ENCODE results near the gene FAM184B. TPM values are rescaled to one million over a fixed set of nuclear protein-coding genes. Genes with fewer than 3 reads are reported as not detected.

Gene FAM184B
- total and polyA plus RNA-seq, 2 of the 4 experiments (the other 2 are of a cell fraction) = 0.07 to 0.18 TPM

DNA sequence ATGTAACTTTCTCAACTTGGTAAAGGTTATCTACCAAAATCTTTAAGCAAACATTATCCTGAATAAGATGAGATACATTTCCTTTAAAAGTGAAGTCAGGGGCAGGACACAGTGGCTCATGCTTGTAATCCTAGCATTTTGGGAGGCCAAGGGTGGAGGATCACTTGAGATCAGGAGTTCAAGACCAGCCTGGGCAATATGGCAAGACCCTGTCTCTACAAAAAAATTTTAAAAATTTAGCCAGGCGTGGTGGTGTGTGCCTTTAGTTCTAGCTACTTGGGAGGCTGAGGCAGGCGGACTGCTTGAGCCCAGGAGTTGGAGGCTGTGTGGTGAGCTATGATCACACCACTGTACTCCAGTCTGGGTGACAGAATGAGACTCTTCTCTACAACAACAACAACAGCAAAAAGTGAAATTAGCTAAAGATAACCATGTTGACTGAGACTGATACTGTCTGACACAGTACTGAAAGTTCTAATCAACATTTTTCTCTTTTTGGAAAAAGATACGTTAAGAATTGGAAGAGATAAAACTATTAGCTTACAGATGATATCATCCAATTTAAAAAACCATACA, 24.2 kb upstream of the FAM184B start:
- dilution Hi-C loops (cut with HindIII; ENCODE audit: low sequenced_read_pairs, unreplicated experiment) = no loop called here
- H3K4me3 ChIP-seq (ENCODE audit: insufficient read depth, low read depth, low read length) = no peak overlapping the region
- H2BK20ac ChIP-seq (ENCODE audit: low read depth, low read length) = no peak overlapping the region
- no peak overlapping the region for H4K5ac ChIP-seq (ENCODE audit: low read depth, low read length)
- H4K20me1 ChIP-seq (ENCODE audit: insufficient read depth, low read length) = peaks cover 23% of the 10 kb centered on the region; the same call in 1 of the 2 replicates
- no peak overlapping the region for H4K91ac ChIP-seq (ENCODE audit: insufficient read depth, low read depth, low read length)
- H3K9me3 ChIP-seq (ENCODE audit: control insufficient read depth, insufficient read depth, low read length) = no peaks in the 10 kb centered on the region
- CTCF ChIA-PET = interaction anchor here (1.3 kb wide), 1 partner anchor 256 kb away, joined by 5 read pairs; no protein-coding TSS in a partner anchor
- TF ChIP-seq, protein P1, sequence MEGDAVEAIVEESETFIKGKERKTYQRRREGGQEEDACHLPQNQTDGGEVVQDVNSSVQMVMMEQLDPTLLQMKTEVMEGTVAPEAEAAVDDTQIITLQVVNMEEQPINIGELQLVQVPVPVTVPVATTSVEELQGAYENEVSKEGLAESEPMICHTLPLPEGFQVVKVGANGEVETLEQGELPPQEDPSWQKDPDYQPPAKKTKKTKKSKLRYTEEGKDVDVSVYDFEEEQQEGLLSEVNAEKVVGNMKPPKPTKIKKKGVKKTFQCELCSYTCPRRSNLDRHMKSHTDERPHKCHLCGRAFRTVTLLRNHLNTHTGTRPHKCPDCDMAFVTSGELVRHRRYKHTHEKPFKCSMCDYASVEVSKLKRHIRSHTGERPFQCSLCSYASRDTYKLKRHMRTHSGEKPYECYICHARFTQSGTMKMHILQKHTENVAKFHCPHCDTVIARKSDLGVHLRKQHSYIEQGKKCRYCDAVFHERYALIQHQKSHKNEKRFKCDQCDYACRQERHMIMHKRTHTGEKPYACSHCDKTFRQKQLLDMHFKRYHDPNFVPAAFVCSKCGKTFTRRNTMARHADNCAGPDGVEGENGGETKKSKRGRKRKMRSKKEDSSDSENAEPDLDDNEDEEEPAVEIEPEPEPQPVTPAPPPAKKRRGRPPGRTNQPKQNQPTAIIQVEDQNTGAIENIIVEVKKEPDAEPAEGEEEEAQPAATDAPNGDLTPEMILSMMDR (conservative IDR thresholded peaks at IDR 0.05; ENCODE audit: low read depth, low read length) = no peak
- TF ChIP-seq CHD1 (IDR thresholded peaks at IDR 0.05; ENCODE audit: low read depth, low read length) = no peak
- TF ChIP-seq NFE2L2 (IDR thresholded peaks at IDR 0.05; ENCODE audit: low read depth, low read length) = no peak
- no peak for TF ChIP-seq RAD21 (IDR thresholded peaks at IDR 0.05; ENCODE audit: low read length)
- TF ChIP-seq, protein P2, sequence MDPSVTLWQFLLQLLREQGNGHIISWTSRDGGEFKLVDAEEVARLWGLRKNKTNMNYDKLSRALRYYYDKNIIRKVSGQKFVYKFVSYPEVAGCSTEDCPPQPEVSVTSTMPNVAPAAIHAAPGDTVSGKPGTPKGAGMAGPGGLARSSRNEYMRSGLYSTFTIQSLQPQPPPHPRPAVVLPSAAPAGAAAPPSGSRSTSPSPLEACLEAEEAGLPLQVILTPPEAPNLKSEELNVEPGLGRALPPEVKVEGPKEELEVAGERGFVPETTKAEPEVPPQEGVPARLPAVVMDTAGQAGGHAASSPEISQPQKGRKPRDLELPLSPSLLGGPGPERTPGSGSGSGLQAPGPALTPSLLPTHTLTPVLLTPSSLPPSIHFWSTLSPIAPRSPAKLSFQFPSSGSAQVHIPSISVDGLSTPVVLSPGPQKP (IDR thresholded peaks at IDR 0.05; ENCODE audit: borderline replicate concordance, low read depth, low read length) = no peak
- TF ChIP-seq MAZ (IDR thresholded peaks at IDR 0.05; ENCODE audit: borderline replicate concordance, low read depth, low read length) = no peak
- no peak for TF ChIP-seq BHLHE40 (IDR thresholded peaks at IDR 0.05; ENCODE audit: low read depth, low read length)
- TF ChIP-seq POLR2A (IDR thresholded peaks at IDR 0.05; ENCODE audit: low read depth, low read length) = no peak
- TF ChIP-seq, protein P3, sequence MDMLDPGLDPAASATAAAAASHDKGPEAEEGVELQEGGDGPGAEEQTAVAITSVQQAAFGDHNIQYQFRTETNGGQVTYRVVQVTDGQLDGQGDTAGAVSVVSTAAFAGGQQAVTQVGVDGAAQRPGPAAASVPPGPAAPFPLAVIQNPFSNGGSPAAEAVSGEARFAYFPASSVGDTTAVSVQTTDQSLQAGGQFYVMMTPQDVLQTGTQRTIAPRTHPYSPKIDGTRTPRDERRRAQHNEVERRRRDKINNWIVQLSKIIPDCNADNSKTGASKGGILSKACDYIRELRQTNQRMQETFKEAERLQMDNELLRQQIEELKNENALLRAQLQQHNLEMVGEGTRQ (IDR thresholded peaks at IDR 0.05; ENCODE audit: low read depth, low read length) = no peak
- peaks cover 22 to 33% of the 10 kb centered on the region in 2 experiments for H3K79me1 ChIP-seq (ENCODE audit: low read depth in 1 of 2, low read length in 2 of 2)
- no peak overlapping the region for H3K23ac ChIP-seq (ENCODE audit: low read depth, low read length)
- no peak overlapping the region for H3K14ac ChIP-seq (replicated peaks; ENCODE audit: low read depth, low read length)
- no peak overlapping the region for H2BK120ac ChIP-seq (ENCODE audit: low read depth, low read length)
- no peak overlapping the region for H4K8ac ChIP-seq (ENCODE audit: low read depth in 2 of 2, low read length in 2 of 2)
- no CpG with 5 or more reads among the region's 3 CpGs for WGBS, 2 experiments (ENCODE audit: extremely low coverage in 2 of 2, insufficient read length in 1 of 2)
- H3K36me3 ChIP-seq (ENCODE audit: control insufficient read depth, insufficient read depth, low read length) = peaks cover 20% of the 10 kb centered on the region
- DNase-seq = no peak
- no peak for ATAC-seq (ENCODE audit: low read depth)
- POLR2A ChIA-PET (ENCODE audit: unreplicated experiment) = no interaction called here
- no peak overlapping the region for H3K9ac ChIP-seq (ENCODE audit: low read depth, low read length)
- H3K4me1 ChIP-seq (ENCODE audit: control insufficient read depth, insufficient read depth, low read length) = peaks cover 2% of the 10 kb centered on the region; the same call in 1 of the 2 replicates
- no peak overlapping the region for H3K4me2 ChIP-seq (ENCODE audit: low read depth, low read length)
- in situ Hi-C loops (cut with MboI; ENCODE audit: low sequenced_read_pairs) = loop anchor here (25.0 kb wide), 1 partner anchor 218 kb away; the partner anchor contains the start of gene LAP3
- H3K27ac ChIP-seq (ENCODE audit: insufficient read depth, low read length) = no peak overlapping the region
- no peak overlapping the region for H2AK9ac ChIP-seq (replicated peaks; ENCODE audit: low read depth, low read length, poor library complexity)
- intact Hi-C loops (cut with micrococcal nuclease) = no loop called here
- H3K9me1 ChIP-seq (ENCODE audit: insufficient read depth, low read length) = no peaks in the 10 kb centered on the region
- H2BK15ac ChIP-seq (ENCODE audit: low read depth, low read length) = no peak overlapping the region
- no TSS peak for BruUV-seq (replicated peaks)
- no peak overlapping the region for H2BK5ac ChIP-seq (ENCODE audit: low read depth, low read length, poor library complexity, severe bottlenecking)
- H3K18ac ChIP-seq (ENCODE audit: low read depth, low read length) = no peak overlapping the region
- H2AK5ac ChIP-seq (ENCODE audit: low read depth, low read length) = no peak overlapping the region
- H3K27me3 ChIP-seq (ENCODE audit: control insufficient read depth, insufficient read depth, low read length) = no peaks in the 10 kb centered on the region
- H3K4ac ChIP-seq (ENCODE audit: low read depth, low read length) = no peak overlapping the region
- no peak overlapping the region for H2AFZ ChIP-seq (replicated peaks; ENCODE audit: low read length, poor library complexity)
- no peak overlapping the region for H3K56ac ChIP-seq (ENCODE audit: extremely low read depth, insufficient read depth, low read length)
